IMR-90 (cell line): Measurements from ENCODE around the gene TRIP6. TPM values are rescaled to one million over a fixed set of nuclear protein-coding genes. Genes with fewer than 3 reads are reported as not detected.

Experiments
- ATAC-seq: fragments of 200-7000 bp; cut with Tn5 transposase; 2 replicates; pipeline ENCODE4 v1.9.1; 2020; ENCODE audit warnings: low read depth, mild to moderate bottlenecking, moderate library complexity
- BruUV-seq: library from RNA; stranded (reverse); fragments of 400-500 nt; replicated peaks from 2 replicates; lab custom pipeline; 2021; lab: Mats Ljungman, UMichigan
- CTCF ChIA-PET: fragments of 300-600 bp; formaldehyde crosslinking; extraction: SDS; loops from one replicate; lab custom pipeline; 2021; ENCODE audit warnings: antibody characterized with exemption; lab: Yijun Ruan, JAX
- POLR2A ChIA-PET: fragments of 300-600 bp; sonication (Branson Sonifier 250); formaldehyde crosslinking; loops from one replicate; lab custom pipeline; 2022; ENCODE audit warnings: antibody characterized with exemption; ENCODE audit not compliant: unreplicated experiment; lab: Charles Lee
- DNase-seq: peaks from one replicate; pipeline ENCODE4 v3.0.0; 2013
- H2AFZ ChIP-seq: replicated peaks from 2 replicates; pipeline ENCODE3; 2013; ENCODE audit warnings: low read length, mild to moderate bottlenecking; ENCODE audit not compliant: poor library complexity
- H2AK5ac ChIP-seq: 2 replicates; pipeline ENCODE4 v1.6.1; 2013; ENCODE audit warnings: low read depth, low read length, inconsistent platforms
- H2AK9ac ChIP-seq: replicated peaks from 2 replicates; pipeline ENCODE3; 2013; ENCODE audit warnings: mild to moderate bottlenecking, low read depth, low read length, moderate library complexity; ENCODE audit not compliant: poor library complexity
- H2BK120ac ChIP-seq: 2 replicates; pipeline ENCODE4 v1.6.1; 2013; ENCODE audit warnings: low read depth, low read length, inconsistent platforms
- H2BK15ac ChIP-seq: 3 replicates; pipeline ENCODE4 v1.6.1; 2013; ENCODE audit warnings: low read depth, low read length, inconsistent platforms
- H2BK20ac ChIP-seq: 2 replicates; pipeline ENCODE4 v1.6.1; 2013; ENCODE audit warnings: low read depth, mild to moderate bottlenecking, inconsistent platforms, low read length, moderate library complexity
- H2BK5ac ChIP-seq: 2 replicates; pipeline ENCODE4 v1.6.1; 2013; ENCODE audit warnings: mild to moderate bottlenecking, low read depth, low read length, inconsistent platforms; ENCODE audit not compliant: poor library complexity, severe bottlenecking
- H3K14ac ChIP-seq: replicated peaks from 2 replicates; pipeline ENCODE4 v1.6.1; 2013; ENCODE audit warnings: low read depth, low read length, inconsistent platforms
- H3K18ac ChIP-seq: 2 replicates; pipeline ENCODE4 v1.6.1; 2013; ENCODE audit warnings: low read depth, low read length, control low read depth
- H3K23ac ChIP-seq: 2 replicates; pipeline ENCODE4 v1.6.1; 2013; ENCODE audit warnings: low read depth, low read length, inconsistent platforms
- H3K27ac ChIP-seq: 2 replicates; pipeline ENCODE4 v1.5.1; 2013; ENCODE audit warnings: mild to moderate bottlenecking, control low read depth, low read length; ENCODE audit not compliant: insufficient read depth
- H3K27me3 ChIP-seq: 2 replicates; pipeline ENCODE4 v1.6.1; 2013; ENCODE audit warnings: low read length; ENCODE audit not compliant: control insufficient read depth, insufficient read depth
- H3K36me3 ChIP-seq: 2 replicates; pipeline ENCODE4 v1.6.1; 2013; ENCODE audit warnings: low read length, mixed read lengths; ENCODE audit not compliant: control insufficient read depth, insufficient read depth
- H3K4ac ChIP-seq: 2 replicates; pipeline ENCODE4 v1.6.1; 2013; ENCODE audit warnings: low read depth, low read length, inconsistent platforms
- H3K4me1 ChIP-seq: 2 replicates; pipeline ENCODE4 v1.6.1; 2013; ENCODE audit warnings: low read length, mixed read lengths; ENCODE audit not compliant: control insufficient read depth, insufficient read depth
- H3K4me2 ChIP-seq: 2 replicates; pipeline ENCODE4 v1.6.1; 2013; ENCODE audit warnings: low read depth, mild to moderate bottlenecking, control low read depth, low read length, moderate library complexity
- H3K4me3 ChIP-seq: 2 replicates; pipeline ENCODE4 v1.5.1; 2013; ENCODE audit warnings: low read depth, mild to moderate bottlenecking, control low read depth, low read length, moderate library complexity; ENCODE audit not compliant: insufficient read depth
- H3K56ac ChIP-seq: 2 replicates; pipeline ENCODE4 v1.6.1; 2013; ENCODE audit warnings: low read length, inconsistent platforms; ENCODE audit not compliant: insufficient read depth; ENCODE audit errors: extremely low read depth
- H3K79me1 ChIP-seq, 2 experiments: 2 replicates each; pipeline ENCODE4 v1.6.1; 2013; ENCODE audit warnings: low read length in 2 of 2, inconsistent platforms in 1 of 2, low read depth in 1 of 2
- H3K9ac ChIP-seq: 2 replicates; pipeline ENCODE4 v1.6.1; 2013; ENCODE audit warnings: low read depth, low read length, control low read depth
- H3K9me1 ChIP-seq: 2 replicates; pipeline ENCODE4 v1.6.1; 2013; ENCODE audit warnings: low read length, inconsistent platforms; ENCODE audit not compliant: insufficient read depth
- H3K9me3 ChIP-seq: 2 replicates; pipeline ENCODE4 v1.6.1; 2013; ENCODE audit warnings: low read length; ENCODE audit not compliant: control insufficient read depth, insufficient read depth
- H4K20me1 ChIP-seq: 2 replicates; pipeline ENCODE4 v1.6.1; 2013; ENCODE audit warnings: low read length, inconsistent platforms; ENCODE audit not compliant: insufficient read depth
- H4K5ac ChIP-seq: 2 replicates; pipeline ENCODE4 v1.6.1; 2013; ENCODE audit warnings: mild to moderate bottlenecking, low read depth, low read length, control low read depth
- H4K8ac ChIP-seq, 2 experiments: 2 replicates each; pipeline ENCODE4 v1.6.1; 2013; ENCODE audit warnings: low read depth in 2 of 2, low read length in 2 of 2, control low read depth in 1 of 2, inconsistent platforms in 1 of 2
- H4K91ac ChIP-seq: 2 replicates; pipeline ENCODE4 v1.6.1; 2013; ENCODE audit warnings: low read depth, low read length, inconsistent platforms; ENCODE audit not compliant: insufficient read depth
- BHLHE40 ChIP-seq: fragments of 150-350 bp; IDR thresholded peaks from 2 replicates; pipeline ENCODE4 v1.6.1; 2016; ENCODE audit warnings: mild to moderate bottlenecking, low read depth, low read length
- CEBPB ChIP-seq: IDR thresholded peaks from 2 replicates; pipeline ENCODE4 v1.6.1; 2012; ENCODE audit warnings: low read depth, low read length, improper control_type of control experiment
- CHD1 ChIP-seq: IDR thresholded peaks from 2 replicates; pipeline ENCODE4 v1.6.1; 2012; ENCODE audit warnings: low read depth, low read length, improper control_type of control experiment
- FOS ChIP-seq: fragments of 150-350 bp; IDR thresholded peaks from 2 replicates; pipeline ENCODE4 v1.6.1; 2016; ENCODE audit warnings: low read depth, low read length
- MAFK ChIP-seq: IDR thresholded peaks from 2 replicates; pipeline ENCODE4 v1.6.1; 2012; ENCODE audit warnings: low read depth, low read length, improper control_type of control experiment
- MAZ ChIP-seq: IDR thresholded peaks from 2 replicates; pipeline ENCODE4 v1.6.1; 2012; ENCODE audit warnings: low read depth, mild to moderate bottlenecking, low read length, improper control_type of control experiment, moderate library complexity, borderline replicate concordance
- MXI1 ChIP-seq: IDR thresholded peaks from 2 replicates; pipeline ENCODE4 v1.6.1; 2012; ENCODE audit warnings: low read depth, mild to moderate bottlenecking, low read length, moderate library complexity, borderline replicate concordance
- NFE2L2 ChIP-seq: fragments of 150-350 bp; IDR thresholded peaks from 2 replicates; pipeline ENCODE4 v1.6.1; 2016; ENCODE audit warnings: low read depth, mild to moderate bottlenecking, low read length
- POLR2A ChIP-seq: IDR thresholded peaks from 2 replicates; pipeline ENCODE4 v1.6.1; 2012; ENCODE audit warnings: mild to moderate bottlenecking, low read depth, low read length
- RAD21 ChIP-seq: IDR thresholded peaks from 2 replicates; pipeline ENCODE4 v1.6.1; 2012; ENCODE audit warnings: low read length, improper control_type of control experiment
- RCOR1 ChIP-seq: IDR thresholded peaks from 2 replicates; pipeline ENCODE4 v1.6.1; 2012; ENCODE audit warnings: mild to moderate bottlenecking, low read length, improper control_type of control experiment; ENCODE audit not compliant: insufficient replicate concordance
- RFX5 ChIP-seq: IDR thresholded peaks from 2 replicates; pipeline ENCODE4 v1.8.0; 2012; ENCODE audit warnings: low read depth, mild to moderate bottlenecking, low read length, moderate library complexity
- SMC3 ChIP-seq: fragments of 150-350 bp; IDR thresholded peaks from 2 replicates; pipeline ENCODE4 v1.6.1; 2016; ENCODE audit warnings: low read depth, mild to moderate bottlenecking, antibody characterized with exemption, low read length, moderate library complexity
- USF2 ChIP-seq: fragments of 150-350 bp; IDR thresholded peaks from 2 replicates; pipeline ENCODE4 v1.6.1; 2017; ENCODE audit warnings: mild to moderate bottlenecking, antibody characterized with exemption, low read length, low read depth
- WGBS, 2 experiments: methylation state at CpG; one replicate each; pipeline versions ENCODE4 v1.1.5 to v1.1.7; 2013; ENCODE audit warnings: missing lambda C conversion rate in 2 of 2; ENCODE audit not compliant: insufficient read length in 1 of 2; ENCODE audit errors: extremely low coverage in 2 of 2; 5-methylcytosine and 5-hydroxymethylcytosine counted together
- dilution Hi-C: fragments of 300-500 bp; cut with HindIII; formaldehyde crosslinking; loops from one replicate; pipeline ENCODE4 v1.14.3; 2018; ENCODE audit warnings: low sequenced_read_pairs; ENCODE audit not compliant: unreplicated experiment
- in situ Hi-C: fragments of 300-500 bp; cut with MboI; formaldehyde crosslinking; loops from 3 replicates; pipeline ENCODE4 v1.14.3; 2019; ENCODE audit warnings: low sequenced_read_pairs, inconsistent platforms, mixed read lengths
- intact Hi-C: fragments of 100-400 bp; cut with micrococcal nuclease; formaldehyde crosslinking; loops from 2 replicates; pipeline ENCODE4 v1.10.0; 2022
- polyA plus RNA-seq, 3 experiments: library from polyadenylated mRNA; depleted of rRNA; stranded (reverse); fragments of >200 nt; gene quantifications; 2 replicates each; pipeline ENCODE4 v1.2.3, GENCODE V29; 2012; ENCODE audit warnings: low replicate concordance in 1 of 3
- total RNA-seq: library from RNA; depleted of rRNA; stranded (reverse); fragments of >200 nt; gene quantifications from 2 replicates; pipeline ENCODE4 v1.2.3, GENCODE V29; 2012
- TF ChIP-seq, protein P1 (sequence below): fragments of 150-350 bp; IDR thresholded peaks from 2 replicates; pipeline ENCODE4 v1.6.1; 2016; ENCODE audit warnings: low read depth, mild to moderate bottlenecking, low read length, moderate library complexity, borderline replicate concordance
- TF ChIP-seq, protein P2 (sequence below): conservative IDR thresholded peaks from 2 replicates; pipeline ENCODE4 v1.5.1; 2012; ENCODE audit warnings: mild to moderate bottlenecking, low read depth, low read length, improper control_type of control experiment

The TRIP6 gene
- total and polyA plus RNA-seq, 2 of the 4 experiments (the other 2 are of a cell fraction): 36.4 to 72.3 TPM

DNA sequence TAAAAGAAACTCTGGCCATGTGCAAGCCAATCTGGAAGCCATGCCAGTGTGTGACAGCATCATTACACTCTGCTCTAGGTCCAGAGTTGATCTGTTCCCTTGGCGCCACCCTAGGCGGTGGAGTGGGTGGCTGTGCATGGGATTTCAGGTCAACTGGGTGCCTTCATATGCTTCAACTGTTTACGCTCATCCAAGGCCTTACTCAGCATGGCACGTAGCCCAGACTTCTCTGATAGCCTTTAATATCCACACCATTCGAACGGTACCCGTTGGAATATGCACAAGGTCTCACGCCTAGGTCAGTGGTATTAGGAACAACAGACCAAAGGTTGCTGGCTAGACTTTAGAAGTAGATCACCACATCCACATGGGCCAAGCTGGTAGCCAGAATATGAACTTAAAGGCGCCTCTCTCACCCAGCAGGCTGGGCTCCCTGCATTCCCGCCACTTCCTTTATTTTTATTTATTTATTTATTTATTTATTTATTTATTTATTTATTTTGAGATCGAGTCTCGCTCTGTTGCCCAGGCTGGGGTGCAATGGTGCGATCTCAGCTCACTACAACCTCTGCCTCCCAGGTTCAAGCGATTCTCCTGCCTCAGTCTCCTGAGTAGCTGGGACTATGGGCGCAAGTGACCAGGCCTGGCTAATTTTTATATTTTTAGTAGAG is 47.2 kb downstream of the TRIP6 start:
- CTCF ChIA-PET: no interaction called here
- no TSS peak for BruUV-seq
- no peak overlapping the region for H3K23ac ChIP-seq
- H3K27ac ChIP-seq: no peak overlapping the region
- no peak for ATAC-seq
- H3K79me1 ChIP-seq: no peaks in the 10 kb centered on the region
- H4K5ac ChIP-seq: no peak overlapping the region
- H3K36me3 ChIP-seq: no peaks in the 10 kb centered on the region
- H3K4me2 ChIP-seq: no peak overlapping the region
- no peak overlapping the region for H2BK120ac ChIP-seq
- peaks cover 3% of the 10 kb centered on the region; the same call in 1 of the 2 replicates for H3K27me3 ChIP-seq
- H3K14ac ChIP-seq: no peak overlapping the region
- POLR2A ChIA-PET: no interaction called here
- no peak overlapping the region for H2AK5ac ChIP-seq
- 58% methylated on average over 2 of the region's 15 CpGs; no CpG with 5 or more reads in 1 of the 2 experiments for WGBS, 2 experiments
- no peak overlapping the region for H2AK9ac ChIP-seq
- H3K18ac ChIP-seq: no peak overlapping the region
- H3K9me1 ChIP-seq: no peaks in the 10 kb centered on the region
- no peaks in the 10 kb centered on the region for H3K4me1 ChIP-seq
- no peak overlapping the region for H3K4ac ChIP-seq
- in situ Hi-C loops: no loop called here
- H3K9ac ChIP-seq: no peak overlapping the region
- intact Hi-C loops: no loop called here
- no peak overlapping the region for H2AFZ ChIP-seq
- no peak overlapping the region for H4K91ac ChIP-seq
- H2BK5ac ChIP-seq: no peak overlapping the region
- H4K8ac ChIP-seq: no peak overlapping the region
- no peak for DNase-seq
- H2BK20ac ChIP-seq: no peak overlapping the region
- no peaks in the 10 kb centered on the region for H4K20me1 ChIP-seq
- TF ChIP-seq RCOR1 (no peak), NFE2L2 (no peak), CEBPB (no peak), MXI1 (no peak), CHD1 (no peak), MAFK (no peak), RFX5 (no peak), FOS (no peak), SMC3 (no peak), BHLHE40 (no peak), RAD21 (no peak), POLR2A (no peak), MAZ (no peak), USF2 (no peak)
- TF ChIP-seq, protein P1, sequence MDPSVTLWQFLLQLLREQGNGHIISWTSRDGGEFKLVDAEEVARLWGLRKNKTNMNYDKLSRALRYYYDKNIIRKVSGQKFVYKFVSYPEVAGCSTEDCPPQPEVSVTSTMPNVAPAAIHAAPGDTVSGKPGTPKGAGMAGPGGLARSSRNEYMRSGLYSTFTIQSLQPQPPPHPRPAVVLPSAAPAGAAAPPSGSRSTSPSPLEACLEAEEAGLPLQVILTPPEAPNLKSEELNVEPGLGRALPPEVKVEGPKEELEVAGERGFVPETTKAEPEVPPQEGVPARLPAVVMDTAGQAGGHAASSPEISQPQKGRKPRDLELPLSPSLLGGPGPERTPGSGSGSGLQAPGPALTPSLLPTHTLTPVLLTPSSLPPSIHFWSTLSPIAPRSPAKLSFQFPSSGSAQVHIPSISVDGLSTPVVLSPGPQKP: no peak
- TF ChIP-seq, protein P2, sequence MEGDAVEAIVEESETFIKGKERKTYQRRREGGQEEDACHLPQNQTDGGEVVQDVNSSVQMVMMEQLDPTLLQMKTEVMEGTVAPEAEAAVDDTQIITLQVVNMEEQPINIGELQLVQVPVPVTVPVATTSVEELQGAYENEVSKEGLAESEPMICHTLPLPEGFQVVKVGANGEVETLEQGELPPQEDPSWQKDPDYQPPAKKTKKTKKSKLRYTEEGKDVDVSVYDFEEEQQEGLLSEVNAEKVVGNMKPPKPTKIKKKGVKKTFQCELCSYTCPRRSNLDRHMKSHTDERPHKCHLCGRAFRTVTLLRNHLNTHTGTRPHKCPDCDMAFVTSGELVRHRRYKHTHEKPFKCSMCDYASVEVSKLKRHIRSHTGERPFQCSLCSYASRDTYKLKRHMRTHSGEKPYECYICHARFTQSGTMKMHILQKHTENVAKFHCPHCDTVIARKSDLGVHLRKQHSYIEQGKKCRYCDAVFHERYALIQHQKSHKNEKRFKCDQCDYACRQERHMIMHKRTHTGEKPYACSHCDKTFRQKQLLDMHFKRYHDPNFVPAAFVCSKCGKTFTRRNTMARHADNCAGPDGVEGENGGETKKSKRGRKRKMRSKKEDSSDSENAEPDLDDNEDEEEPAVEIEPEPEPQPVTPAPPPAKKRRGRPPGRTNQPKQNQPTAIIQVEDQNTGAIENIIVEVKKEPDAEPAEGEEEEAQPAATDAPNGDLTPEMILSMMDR: no peak
- dilution Hi-C loops: no loop called here
- no peaks in the 10 kb centered on the region for H3K9me3 ChIP-seq
- no peak overlapping the region for H3K4me3 ChIP-seq
- no peak overlapping the region for H3K56ac ChIP-seq
- no peak overlapping the region for H2BK15ac ChIP-seq
